ENCODE results near the gene RPS21.

- TF ChIP-seq CTCF (IDR thresholded peaks at IDR 0.05): no peak
- TF ChIP-seq POLR2AphosphoS5 (IDR thresholded peaks at IDR 0.05; ENCODE audit: insufficient read depth in 1 of 2, low read depth in 1 of 2): no peak
- no peak for TF ChIP-seq POLR2A (IDR thresholded peaks at IDR 0.05)
Measured at GRCh38 chr20:62368976-62369814, 17.7 kb upstream of the RPS21 start.

Measured in vagina (tissue), 2 donors.